GM18873 (cell line): ENCODE measurements around the gene SVEP1.
A peak's percentile ranks its signal among the peaks of the same experiment; 100 is the strongest.
"Not testable (repeated sequence)": the region's sequence is repeated elsewhere in the genome, so short reads cannot be mapped to it uniquely, and the experiment has no call there.

ENCODE experiments used
- ATAC-seq: cut with Tn5 transposase; IDR thresholded peaks from one replicate; pipeline ENCODE4 v1.9.1; 2021; ENCODE audit warnings: mild to moderate bottlenecking, moderate library complexity, moderate number of reproducible peaks; ENCODE audit not compliant: unreplicated experiment, low FRiP score

SVEP1 gene

DNA sequence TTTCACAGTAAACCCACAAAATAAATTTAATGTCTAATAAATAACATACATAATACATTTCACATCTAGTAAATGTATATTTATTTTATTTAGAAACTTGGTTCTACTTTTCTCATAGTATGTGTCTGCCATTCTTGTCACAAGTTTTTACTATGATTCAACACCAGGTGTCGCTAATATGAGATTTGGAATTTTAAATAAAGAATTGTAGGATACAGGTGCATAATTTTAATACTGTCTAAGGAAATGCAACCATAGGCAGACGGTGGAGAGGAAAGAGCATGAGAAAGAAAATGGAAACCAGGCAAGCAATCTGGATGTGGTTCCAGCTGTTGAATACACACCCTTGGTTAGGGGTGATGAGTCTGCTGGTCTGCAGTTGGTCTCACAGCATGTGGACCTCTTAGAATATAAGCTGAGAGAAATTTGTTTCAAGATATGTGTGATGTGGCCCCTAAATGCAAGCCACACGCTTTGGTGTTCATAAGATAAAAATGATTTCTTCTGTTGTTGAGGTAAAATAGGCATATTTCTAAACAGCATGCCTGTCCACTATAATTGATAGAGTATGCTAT, 127.2 kb downstream of the SVEP1 start:
- no peak for ATAC-seq

DNA sequence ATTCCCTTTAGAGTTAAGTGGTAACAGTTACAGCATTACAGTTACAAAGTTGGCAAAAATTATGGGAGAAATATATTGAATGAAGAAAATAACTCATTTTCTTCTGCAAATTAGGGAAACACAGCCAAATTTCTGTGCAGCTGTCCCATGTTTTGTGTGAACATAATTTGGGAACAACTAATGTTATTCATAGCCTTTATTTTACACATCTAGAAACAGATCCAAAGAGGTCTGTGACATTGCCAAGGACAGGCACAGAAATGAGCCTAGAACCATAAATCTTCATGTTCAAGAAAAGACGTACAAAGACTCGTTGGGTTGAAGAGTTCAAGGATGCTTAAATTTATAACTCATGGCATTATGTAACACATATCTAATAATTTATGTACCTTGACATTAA, 127.8 kb downstream of the SVEP1 start:
- no peak for ATAC-seq

DNA sequence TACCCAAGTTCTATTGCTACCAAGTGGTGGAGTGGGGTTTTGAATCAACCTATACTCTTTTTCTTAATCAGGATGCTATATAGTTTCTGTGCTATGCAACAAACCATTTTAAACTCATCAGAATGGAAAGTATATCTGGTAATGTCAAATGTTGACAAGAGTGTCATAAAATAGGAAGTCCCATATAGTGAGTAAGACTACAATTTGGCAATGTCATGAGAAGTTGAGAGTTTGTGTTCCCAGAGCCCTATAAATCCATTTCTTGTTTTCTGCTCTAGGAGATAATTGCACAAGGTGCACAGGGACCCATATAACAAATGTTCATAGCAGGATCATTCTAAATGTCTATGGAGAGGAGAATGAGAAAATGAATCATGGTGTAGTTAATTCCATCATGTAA, 132.1 kb downstream of the SVEP1 start:
- ATAC-seq = no peak

DNA sequence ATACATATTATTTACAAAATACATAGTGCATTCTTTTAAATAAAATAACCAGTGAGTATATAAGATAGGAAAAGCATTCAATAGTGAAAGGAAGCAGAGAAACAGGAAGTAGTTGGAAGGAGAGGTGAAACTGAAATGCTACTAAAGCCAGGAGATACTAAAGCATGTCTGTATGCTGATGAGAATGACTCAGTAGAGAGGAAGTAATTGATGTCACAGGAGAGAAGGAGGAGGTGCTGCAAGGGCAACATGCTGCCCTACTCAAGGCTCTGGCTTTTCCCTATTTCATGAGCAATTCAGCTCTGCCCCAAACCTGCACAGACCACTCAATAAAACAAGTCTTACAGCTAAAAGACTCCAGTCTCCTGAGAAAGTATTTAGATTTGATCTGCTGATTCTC, 133.4 kb downstream of the SVEP1 start:
- no peak for ATAC-seq

DNA sequence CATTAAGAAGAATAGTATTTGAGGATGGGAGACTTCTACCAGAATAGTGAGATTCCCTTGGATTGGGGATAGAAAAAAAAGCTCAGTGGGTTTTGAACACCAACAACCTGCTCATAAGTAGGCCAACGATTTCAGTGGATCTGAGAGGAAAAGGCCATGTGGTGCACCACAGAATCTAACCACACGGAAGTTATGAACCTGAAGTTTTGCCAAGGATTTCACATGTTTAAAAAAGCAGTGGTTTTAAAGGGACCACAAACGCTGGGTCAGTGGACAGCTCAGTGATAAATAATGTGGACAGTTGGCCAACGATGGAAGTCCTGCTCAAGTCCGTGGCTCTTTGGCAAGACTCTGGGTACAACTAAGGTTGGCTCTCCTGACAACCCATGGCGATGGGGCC, 134.6 kb downstream of the SVEP1 start:
- no peak for ATAC-seq

DNA sequence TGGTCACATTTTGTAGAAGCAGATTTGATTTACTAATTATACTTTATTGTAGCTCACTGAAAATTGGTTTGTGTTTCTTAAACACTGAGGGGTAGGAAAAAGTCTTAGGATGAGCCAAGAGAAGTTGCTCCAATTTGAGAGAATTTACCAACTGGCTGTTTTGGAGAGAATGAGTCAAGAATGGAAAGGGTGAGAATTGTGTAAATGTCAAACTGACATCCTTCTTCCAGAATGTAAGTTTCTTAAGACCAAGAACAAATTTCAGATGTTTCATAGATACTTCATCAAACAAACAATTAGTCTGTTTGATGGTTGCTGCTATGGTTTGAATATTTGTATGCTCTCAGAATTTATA, 135.7 kb downstream of the SVEP1 start:
- ATAC-seq = no peak

DNA sequence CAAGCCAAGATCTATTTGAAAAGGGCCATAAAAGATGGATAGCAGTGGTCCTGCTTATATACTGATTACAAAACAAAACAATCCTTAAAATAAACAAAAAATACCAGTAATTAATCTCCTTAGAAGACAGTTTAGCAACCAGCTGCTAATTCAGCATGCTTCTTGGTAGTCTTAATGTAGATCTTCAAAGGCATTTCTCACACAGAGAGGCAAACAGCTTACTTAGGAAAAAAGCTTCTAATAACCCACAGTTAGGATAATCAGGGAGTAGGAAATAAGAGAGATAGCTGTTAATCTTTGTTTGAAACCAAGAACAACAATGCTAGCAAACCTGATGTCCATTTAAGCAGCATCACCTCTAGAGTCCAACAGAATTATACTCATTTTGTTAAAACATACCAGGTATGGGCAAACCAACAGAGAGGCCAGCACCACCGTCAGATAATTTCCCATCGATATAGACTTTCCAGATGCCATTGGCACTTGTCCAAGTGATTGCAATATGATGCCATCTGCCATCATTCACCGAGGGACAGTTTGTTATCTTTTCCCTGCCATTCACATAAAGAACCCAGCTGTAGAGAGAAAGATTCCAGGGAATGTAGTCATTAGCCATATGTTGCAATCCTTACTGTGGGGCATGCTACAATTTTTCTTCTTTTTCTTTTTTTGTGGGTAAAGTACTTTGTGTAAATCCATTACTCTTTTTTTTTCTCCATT, 136.2 kb downstream of the SVEP1 start:
- ATAC-seq = no peak

DNA sequence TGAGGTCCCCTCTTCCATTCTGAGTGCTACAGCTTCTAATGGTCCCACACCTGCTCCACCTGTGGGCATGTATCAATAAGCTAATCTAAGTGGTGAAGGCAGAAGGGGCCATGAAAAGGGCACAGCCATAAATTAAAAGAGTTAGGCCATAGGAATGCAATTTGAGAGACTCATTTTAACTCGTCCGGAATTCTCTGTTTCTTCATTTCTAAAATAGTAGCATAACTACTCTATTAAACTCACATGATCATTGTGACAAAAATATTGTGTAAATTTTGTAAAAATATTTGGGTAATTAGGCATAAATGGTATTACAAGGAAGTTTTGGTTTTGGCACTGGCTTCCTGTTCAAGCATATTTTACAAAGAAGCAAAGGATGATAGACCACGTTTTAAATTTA, 138.7 kb downstream of the SVEP1 start:
- no peak for ATAC-seq

DNA sequence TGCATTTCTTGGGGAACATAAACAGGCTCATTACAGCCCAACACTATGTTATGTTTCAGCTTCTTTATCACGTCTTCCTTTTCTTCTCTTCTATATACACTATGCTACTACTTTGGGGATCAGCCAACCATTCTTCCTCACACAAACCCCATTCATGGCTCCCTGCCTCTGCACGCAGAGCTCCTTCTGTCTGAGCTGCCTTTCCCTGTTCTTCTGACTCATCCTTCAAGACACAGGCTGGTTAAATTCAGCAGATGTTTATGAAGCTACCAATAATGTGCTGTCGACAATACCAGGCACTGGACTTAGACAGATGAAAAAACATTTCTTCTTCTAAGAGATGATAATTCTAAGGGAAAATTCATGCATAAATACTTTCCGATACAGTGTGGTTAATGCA, 139.4 kb downstream of the SVEP1 start:
- no peak for ATAC-seq

DNA sequence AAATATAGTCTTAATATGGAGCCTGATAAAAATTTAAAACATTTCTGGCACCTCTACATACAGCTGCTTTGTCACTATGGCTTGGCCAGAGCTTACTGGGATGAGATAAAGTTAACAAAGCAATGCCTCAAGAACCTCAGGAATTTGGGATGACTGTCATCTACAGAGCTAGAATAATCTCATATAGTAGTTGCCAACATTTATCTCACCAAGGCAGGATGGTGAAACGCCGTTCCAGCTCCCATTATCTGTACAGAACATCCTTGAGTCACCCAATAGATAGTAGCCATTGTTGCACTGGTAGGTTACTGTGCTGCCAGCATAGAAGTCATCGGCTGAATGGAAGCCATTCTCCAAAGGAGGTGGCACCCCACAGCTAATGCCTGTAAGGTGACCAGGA, 147.3 kb downstream of the SVEP1 start:
- no peak for ATAC-seq

DNA sequence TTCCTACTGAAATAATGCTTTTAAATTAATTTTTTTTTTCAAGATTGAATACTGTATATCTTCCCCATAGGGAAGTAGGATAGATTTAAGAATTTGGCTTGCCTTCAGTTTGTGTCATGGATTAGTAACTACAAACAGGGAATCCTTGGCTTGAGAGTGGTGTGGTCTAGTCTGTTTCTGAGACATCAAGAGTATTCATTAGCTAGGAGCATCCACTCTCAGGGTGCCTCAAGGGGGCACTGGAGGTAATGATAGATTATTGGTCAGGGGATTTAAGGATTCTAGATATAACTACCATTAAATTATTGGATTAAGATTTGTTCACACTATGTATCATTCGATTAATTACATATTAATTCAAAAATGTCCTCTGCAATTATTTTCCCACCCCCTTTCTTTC, 150.1 kb downstream of the SVEP1 start:
- ATAC-seq = no peak

DNA sequence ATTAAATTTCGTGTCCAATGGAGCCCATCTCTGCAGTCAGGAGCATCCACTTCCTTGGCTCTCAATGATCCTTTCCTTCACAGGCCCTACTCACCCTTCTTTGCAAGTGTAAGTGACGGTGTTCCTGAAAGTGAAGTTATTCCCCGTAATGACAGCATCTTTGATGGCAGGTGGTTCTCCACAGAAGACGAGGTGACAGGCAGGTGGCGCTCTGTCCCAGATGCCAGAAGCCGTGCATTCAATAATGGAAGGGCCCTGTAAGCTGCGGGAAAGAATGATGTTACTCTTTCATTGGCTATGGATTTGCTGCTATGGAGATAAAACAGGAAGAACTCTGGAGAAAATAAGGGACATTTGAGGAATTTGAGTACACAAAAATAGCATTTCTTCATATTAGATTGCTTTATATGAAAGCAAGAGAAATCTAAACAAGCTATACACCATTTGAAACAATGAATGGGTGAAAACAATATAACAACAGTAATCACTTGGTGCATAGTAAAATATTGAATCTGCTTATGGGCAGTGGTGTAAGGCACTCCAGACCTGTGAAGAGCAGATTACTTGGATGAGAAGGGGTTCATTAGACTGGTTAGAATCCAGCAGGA, 151.9 kb downstream of the SVEP1 start:
- ATAC-seq = peak; percentile 50

DNA sequence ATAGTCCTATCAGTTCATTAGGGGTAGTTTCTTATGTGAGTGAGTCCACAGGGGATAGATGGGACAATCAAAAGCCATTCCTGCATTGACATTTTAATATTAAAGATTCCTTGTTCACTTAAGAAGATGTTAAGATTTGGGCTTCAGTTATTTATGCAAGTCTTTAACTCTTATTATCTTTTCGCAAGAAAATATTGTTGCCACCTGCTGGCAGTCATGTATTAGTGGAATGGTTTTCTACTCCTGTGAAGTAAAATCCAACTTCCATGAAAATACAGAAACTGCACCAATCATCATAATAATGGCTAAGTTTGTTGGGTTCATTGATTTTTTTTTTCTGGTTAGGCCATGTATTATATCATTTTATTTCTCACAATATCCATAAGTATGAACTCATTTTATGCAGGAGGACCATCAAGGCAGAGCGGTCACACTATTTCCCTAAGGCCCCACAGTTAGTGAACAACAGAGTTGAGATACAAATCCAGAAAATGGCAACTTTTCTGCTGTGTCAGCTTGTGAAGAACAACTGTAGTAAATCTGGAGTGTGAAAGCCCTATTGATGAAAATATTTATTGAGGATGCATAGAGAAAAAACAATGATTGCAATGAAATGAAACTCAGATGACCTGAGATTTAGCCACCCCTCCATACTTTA, 153.4 kb downstream of the SVEP1 start:
- ATAC-seq = no peak

DNA sequence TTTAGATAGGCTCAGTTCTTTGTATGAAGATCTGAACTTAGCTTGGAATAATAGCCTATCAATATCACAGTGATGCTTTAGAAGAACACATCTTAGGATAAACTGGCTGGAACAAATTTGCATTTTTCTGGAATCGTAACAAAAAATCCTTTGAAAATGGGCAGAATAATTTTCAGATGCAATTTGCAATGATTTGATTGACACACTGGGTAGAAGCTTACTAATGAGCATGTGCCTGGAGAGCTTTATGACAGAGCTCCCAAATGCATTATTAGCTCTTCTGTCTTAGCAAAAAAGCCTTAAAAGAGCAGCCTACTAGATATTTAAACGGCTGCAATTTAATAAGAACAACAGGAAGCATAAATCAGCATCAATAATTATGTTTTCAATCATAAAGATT, 165.1 kb downstream of the SVEP1 start:
- ATAC-seq = no peak

DNA sequence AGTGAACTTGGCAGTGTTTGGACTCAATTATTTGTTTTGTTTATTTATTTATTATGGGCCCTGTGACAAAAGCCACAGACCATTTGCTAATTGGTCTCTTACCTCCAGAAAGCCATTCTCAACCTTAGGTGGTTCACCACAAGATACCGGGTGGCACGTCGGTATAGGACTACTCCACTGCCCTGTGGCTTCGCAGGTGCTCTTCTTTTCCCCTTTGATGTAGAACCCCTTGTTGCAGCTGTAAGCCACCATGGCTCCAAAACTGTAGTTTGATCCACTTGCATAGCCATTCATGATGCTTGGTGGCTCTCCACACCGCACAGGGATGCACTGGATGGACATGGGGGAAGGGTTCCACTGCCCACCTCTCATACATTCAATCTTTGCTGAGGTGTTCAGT, 168.6 kb downstream of the SVEP1 start:
- ATAC-seq = no peak

DNA sequence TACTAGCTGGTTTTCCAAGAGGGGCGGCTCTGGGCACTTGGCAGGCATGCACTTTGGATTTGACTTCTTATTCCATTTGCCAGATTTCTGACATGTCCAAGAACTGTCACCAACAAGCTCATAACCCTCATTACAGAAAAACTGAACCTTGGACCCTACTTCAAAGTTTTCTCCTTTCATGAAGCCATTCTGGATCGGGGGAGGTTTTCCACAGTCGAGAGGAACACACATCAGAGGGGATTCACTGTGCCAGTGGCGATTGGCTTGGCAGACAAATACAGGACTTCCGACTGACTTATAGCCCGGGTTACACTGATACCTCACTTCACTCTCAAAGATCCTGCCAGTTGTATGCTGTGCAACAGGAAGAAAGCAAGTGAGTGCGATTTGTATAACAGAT, 170.9 kb downstream of the SVEP1 start:
- ATAC-seq = no peak

DNA sequence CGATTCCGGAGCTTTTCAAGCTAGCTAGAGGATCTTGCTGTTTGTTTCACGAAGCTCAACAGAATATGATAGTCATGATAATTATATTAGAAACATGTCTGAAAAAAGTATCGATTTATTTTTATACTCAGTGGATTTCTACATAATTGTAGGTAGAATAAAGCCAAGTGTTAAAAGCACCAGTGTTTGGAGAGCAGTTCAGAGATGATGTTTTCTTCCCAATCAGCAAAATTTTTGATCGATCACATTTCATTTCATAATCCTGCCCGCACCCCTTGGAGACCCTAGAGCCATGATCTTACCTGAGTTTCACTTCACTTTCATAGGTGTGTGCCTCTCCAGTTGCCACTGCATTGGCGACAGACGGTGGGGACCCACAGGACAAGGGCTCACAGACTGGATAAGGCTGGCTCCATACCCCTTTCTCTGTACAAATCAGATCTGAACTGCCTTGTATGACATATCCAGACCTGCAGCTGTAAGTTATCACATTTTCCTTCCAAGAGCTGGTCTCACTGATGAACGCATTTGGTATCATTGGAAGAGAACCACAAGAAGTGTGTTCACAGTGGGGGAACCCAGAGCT, 173.6 kb downstream of the SVEP1 start:
- ATAC-seq = no peak

DNA sequence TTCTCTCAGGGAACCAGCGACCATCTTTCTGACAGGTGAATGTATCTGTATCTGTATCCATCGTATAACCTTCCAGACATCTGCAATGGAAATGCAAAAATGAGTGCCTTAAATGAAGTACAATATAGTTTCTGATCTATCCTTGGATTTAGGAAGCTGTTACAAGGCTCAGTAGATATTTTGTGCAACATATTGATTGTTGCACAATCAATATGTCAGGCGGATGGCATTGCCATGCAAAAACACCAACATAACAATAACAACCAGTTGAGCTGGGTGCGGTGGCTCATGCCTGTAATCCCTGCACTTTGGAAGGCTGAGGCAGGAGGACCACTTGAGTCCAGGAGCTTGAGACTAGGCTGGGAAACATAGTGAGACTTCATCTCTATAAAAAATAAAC, 175.1 kb downstream of the SVEP1 start:
- no peak for ATAC-seq

DNA sequence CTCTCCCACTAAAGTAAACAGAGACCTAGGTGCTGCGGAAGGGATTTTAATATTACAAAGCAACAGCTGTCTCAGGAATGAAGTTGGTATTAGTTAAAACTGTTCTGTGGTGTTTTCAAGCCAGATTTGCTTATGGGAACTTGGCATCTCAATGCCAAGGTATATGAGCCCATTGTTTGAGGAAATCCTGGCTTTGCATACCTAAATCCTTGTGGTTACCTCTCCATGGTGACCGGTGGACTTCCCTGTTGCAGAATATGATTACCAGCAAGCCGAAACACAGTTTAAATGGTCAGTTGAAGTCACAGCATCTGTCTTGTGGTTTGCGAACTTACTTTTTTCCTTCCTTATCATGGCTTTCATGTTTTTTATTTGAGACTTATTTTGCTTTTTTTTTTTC, 179.6 kb downstream of the SVEP1 start:
- no peak for ATAC-seq

DNA sequence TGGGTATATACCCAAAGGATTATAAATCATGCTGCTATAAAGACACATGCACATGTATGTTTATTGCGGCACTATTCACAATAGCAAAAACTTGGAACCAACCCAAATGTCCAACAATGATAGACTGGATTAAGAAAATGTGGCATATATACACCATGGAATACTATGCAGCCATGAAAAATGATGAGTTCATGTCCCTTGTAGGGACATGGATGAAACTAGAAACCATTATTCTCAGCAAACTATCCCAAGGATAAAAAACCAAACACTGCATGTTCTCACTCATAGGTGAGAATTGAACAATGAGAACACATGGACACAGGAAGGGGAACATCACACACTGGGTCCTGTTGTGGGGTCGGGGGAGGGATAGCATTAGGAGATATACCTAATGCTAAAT, 180.5 kb downstream of the SVEP1 start:
- not testable (repeated sequence) for ATAC-seq

DNA sequence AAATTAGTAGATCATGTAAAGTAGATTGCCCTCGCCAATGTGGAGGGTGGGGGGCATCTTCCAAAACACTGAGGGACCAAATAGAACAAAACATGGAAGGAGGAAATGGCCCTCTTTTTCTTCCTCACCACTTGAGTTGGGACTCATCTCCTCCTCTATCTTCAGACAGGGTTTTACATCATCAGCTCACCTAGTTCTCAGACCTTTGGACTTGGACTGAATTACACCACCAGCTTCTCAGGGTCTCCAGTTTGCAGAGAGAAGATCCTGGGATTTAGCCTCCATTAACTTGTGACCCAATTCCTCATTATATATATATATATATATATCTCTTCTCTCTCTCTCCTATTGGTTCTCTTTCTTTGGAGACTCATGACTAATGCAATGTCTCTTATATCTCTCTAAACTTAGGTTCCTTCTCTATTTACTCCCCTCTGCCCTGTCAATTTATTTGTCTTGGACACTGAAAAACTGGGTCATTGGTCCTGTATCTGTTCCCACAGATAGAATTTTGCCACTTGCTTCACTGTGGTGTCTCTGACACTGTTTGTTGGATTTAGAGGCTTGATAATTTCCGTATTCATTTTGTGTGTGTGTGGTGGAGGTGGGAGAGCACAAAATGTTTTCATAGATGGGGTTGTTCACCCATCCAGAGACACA, 187.6 kb downstream of the SVEP1 start:
- ATAC-seq = no peak
